ENCODE data around the gene CCDC97.

DNA sequence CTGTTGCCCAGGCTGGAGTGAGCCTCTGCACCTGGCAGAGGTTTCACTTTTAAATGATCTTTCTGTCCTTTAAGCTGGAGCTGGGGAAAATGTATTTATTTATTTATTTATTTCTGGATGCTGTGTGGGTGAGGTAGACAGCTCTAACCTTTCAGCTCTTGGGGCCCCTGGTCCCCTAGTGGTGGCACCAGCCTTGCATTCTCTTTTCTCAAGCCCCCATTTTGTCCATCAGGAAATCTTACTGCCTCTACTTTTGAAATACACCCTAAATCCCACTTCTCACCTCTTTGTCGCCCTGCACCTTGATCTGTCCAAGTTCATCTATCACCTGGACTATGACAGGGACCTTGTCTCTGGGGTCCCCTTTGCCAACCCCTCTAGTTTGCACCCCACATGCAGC, 56.1 kb downstream of the CCDC97 start:
- TF ChIP-seq EZH2 (IDR thresholded peaks at IDR 0.05), result no peak
- no peak for TF ChIP-seq POLR2AphosphoS5 (IDR thresholded peaks at IDR 0.05; ENCODE audit: borderline replicate concordance, low read depth, low read length)

Data from SK-N-MC (cell line).